ENCODE data around the gene NEBL.

The NEBL gene

DNA sequence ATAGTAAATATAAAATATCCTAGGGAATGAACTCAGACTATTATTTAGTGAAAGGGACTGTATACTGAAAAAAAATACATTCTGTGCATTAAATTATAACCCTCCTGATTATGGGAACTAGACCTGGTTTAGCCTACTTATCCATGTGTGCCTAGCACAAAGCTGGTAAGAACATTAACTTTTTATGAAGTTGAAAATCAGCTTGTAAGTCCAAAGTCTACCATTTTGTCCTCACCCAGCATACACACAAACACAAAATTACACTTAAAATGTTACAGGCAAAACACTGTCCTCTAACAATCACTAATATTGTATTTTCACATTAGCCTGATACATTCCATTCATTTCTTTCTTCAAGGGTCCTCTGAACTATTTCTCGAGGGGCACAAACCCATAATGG is 19.9 kb upstream of the NEBL start:
- TF ChIP-seq CTCF (IDR thresholded peaks at IDR 0.05) = no peak
- H3K27ac ChIP-seq = no peak overlapping the region
- H3K4me1 ChIP-seq (ENCODE audit: control insufficient read depth in 1 of 2, insufficient read depth in 1 of 2, low read depth in 1 of 2, low read length in 1 of 2) = no peaks in the 10 kb centered on the region
- no peaks in the 10 kb centered on the region for H3K27me3 ChIP-seq
- H3K9me3 ChIP-seq = no peaks in the 10 kb centered on the region
- H3K4me3 ChIP-seq (ENCODE audit: low read depth in 1 of 2, low read length in 1 of 2) = no peak overlapping the region
- H3K36me3 ChIP-seq = no peaks in the 10 kb centered on the region

GRCh38 chr10:20912969-20913368 is 15.9 kb upstream of the NEBL start:
- no peaks in the 10 kb centered on the region for H3K36me3 ChIP-seq
- H3K4me3 ChIP-seq (ENCODE audit: low read depth in 1 of 2, low read length in 1 of 2) = no peak overlapping the region
- no peaks in the 10 kb centered on the region for H3K4me1 ChIP-seq (ENCODE audit: control insufficient read depth in 1 of 2, insufficient read depth in 1 of 2, low read depth in 1 of 2, low read length in 1 of 2)
- no peaks in the 10 kb centered on the region for H3K9me3 ChIP-seq
- TF ChIP-seq CTCF (IDR thresholded peaks at IDR 0.05) = no peak
- H3K27me3 ChIP-seq = no peaks in the 10 kb centered on the region
- H3K27ac ChIP-seq = no peak overlapping the region

DNA sequence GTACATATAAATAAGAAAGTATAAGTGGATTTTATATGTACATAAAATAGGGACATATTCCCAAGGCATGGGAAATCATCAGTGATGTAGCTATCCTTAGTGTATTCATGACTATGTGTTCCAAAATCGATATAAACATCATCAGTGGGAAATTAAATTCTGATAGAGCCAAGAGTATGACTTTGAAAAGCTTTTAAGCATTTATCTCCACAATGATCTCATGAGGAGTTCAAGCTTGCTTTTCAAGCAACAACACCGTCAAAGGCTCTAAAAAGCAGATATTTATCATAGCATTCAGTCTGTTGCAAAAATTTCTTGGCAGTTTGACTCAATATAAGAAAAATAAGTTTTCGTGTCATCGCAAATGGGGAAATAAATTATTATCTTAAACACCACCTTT is 14.5 kb upstream of the NEBL start:
- H3K36me3 ChIP-seq = no peaks in the 10 kb centered on the region
- H3K27me3 ChIP-seq = no peaks in the 10 kb centered on the region
- no peaks in the 10 kb centered on the region for H3K4me1 ChIP-seq (ENCODE audit: control insufficient read depth in 1 of 2, insufficient read depth in 1 of 2, low read depth in 1 of 2, low read length in 1 of 2)
- no peak overlapping the region for H3K4me3 ChIP-seq (ENCODE audit: low read depth in 1 of 2, low read length in 1 of 2)
- TF ChIP-seq CTCF (IDR thresholded peaks at IDR 0.05) = no peak
- no peaks in the 10 kb centered on the region for H3K9me3 ChIP-seq
- H3K27ac ChIP-seq = no peak overlapping the region

DNA sequence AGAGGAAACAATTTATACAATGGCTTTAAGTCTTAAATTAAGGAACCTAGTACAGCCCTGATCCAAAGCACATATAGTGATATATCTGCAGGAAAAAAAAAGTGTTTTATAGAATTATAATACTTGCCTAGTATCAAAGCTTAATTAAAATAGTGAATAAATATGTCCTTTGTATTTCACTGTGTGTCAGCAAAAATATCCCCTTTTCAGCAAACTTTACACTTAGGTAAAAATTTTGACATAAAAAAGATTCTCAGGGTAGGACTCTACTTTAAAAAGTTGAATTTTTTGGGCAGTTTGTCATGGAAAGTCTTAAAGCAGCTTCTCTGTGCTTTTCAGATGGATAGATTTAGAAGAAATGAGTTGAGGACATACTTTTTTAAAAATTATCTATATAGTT is 12.7 kb upstream of the NEBL start:
- Histone ChIP-seq H3K4me1 (ENCODE audit: control insufficient read depth in 1 of 2, insufficient read depth in 1 of 2, low read depth in 1 of 2, low read length in 1 of 2) (no peaks in the 10 kb centered on the region), H3K4me3 (ENCODE audit: low read depth in 1 of 2, low read length in 1 of 2) (no peak overlapping the region), H3K27me3 (no peaks in the 10 kb centered on the region), H3K9me3 (no peaks in the 10 kb centered on the region), H3K27ac (no peak overlapping the region), H3K36me3 (no peaks in the 10 kb centered on the region)
- no peak for TF ChIP-seq CTCF (IDR thresholded peaks at IDR 0.05)

GRCh38 chr10:20908391-20908790 is 11.3 kb upstream of the NEBL start:
- no peak for TF ChIP-seq CTCF (IDR thresholded peaks at IDR 0.05)
- Histone ChIP-seq H3K27me3 (no peaks in the 10 kb centered on the region), H3K4me3 (ENCODE audit: low read depth in 1 of 2, low read length in 1 of 2) (no peak overlapping the region)

More at GRCh38 chr10:20908391-20908790, 11.3 kb upstream of the NEBL start:
- Histone ChIP-seq H3K4me1 (ENCODE audit: control insufficient read depth in 1 of 2, insufficient read depth in 1 of 2, low read depth in 1 of 2, low read length in 1 of 2) (no peaks in the 10 kb centered on the region), H3K9me3 (no peaks in the 10 kb centered on the region), H3K36me3 (no peaks in the 10 kb centered on the region), H3K27ac (no peak overlapping the region)
